Measurements from ENCODE around the gene SPNS3. TPM values are rescaled to one million over a fixed set of nuclear protein-coding genes. Genes with fewer than 3 reads are reported as not detected.

Gene SPNS3
- total and polyA plus RNA-seq, 10 of the 15 experiments (the other 5 are each of a cell fraction or from before 2014, with no cell fraction given), result 0.16 to 2.6 (median 0.97) TPM

- TF ChIP-seq POLR2A (IDR thresholded peaks at IDR 0.05; ENCODE audit: low read depth, low read length), result no peak
- TF ChIP-seq NR2C2 (IDR thresholded peaks at IDR 0.05; ENCODE audit: borderline replicate concordance, control insufficient read depth, insufficient read length, low read depth), result no peak
- no peak for TF ChIP-seq BHLHE40 (IDR thresholded peaks at IDR 0.05; ENCODE audit: borderline replicate concordance in 1 of 2, low read depth in 2 of 2, low read length in 1 of 2)
- no peak for TF ChIP-seq WRNIP1 (IDR thresholded peaks at IDR 0.05; ENCODE audit: borderline replicate concordance, low read depth, low read length)
- peak; percentile 89 to 98 (median 97); a peak in 5 of 6 replicates for TF ChIP-seq CTCF (IDR thresholded peaks at IDR 0.05 in 2 of 3, conservative IDR thresholded peaks at IDR 0.05 in 1 of 3; ENCODE audit: control insufficient read depth in 2 of 3, extremely low read depth in 1 of 3, insufficient read depth in 1 of 3, low read depth in 3 of 3, low read length in 3 of 3)
- TF ChIP-seq PRDM15 (CRISPR knock-in tag; IDR thresholded peaks at IDR 0.05), result no peak
- TF ChIP-seq CHD4 (IDR thresholded peaks at IDR 0.05), result no peak
- no peak for TF ChIP-seq NFYA (IDR thresholded peaks at IDR 0.05; ENCODE audit: borderline replicate concordance, low read depth, low read length)
These were observed 20.6 kb upstream of the SPNS3 start (continued) for GRCh38 chr17:4412933-4413831.
